Naive thymus-derived CD4-positive, alpha-beta T cell (primary cell): ENCODE data around the gene ASXL1. TPM values are rescaled to one million over a fixed set of nuclear protein-coding genes. Genes with fewer than 3 reads are reported as not detected.
"Not testable (repeated sequence)": the region's sequence is repeated elsewhere in the genome, so short reads cannot be mapped to it uniquely, and the experiment has no call there.

Experiments used
- ATAC-seq: fragments of 150-1000 bp; cut with Tn5 transposase; 2 replicates; pipeline ENCODE4 v1.10.0; 2021; ENCODE audit warnings: mild to moderate bottlenecking, moderate library complexity
- CTCF ChIA-PET: fragments of 350-600 bp; sonication (Branson Sonifier 250); formaldehyde crosslinking; loops from one replicate; lab custom pipeline; 2021; ENCODE audit warnings: antibody characterized with exemption; lab: Charles Lee
- POLR2A ChIA-PET: fragments of 350-600 bp; sonication (Branson Sonifier 250); formaldehyde crosslinking; loops from one replicate; lab custom pipeline; 2021; ENCODE audit warnings: antibody characterized with exemption, inconsistent platforms; lab: Charles Lee
- DNase-seq, 9 donors: peaks; one replicate each; pipeline versions ENCODE4 v3.0.0 to v3.0.0-alpha.2; 2020 to 2022; ENCODE audit warnings: mixed read lengths in 1 of 9
- H3K27ac ChIP-seq: one replicate; pipeline ENCODE4 v1.7.0; 2013; ENCODE audit warnings: mild to moderate bottlenecking, low read depth, low read length, moderate library complexity
- H3K27me3 ChIP-seq, 2 donors: one replicate each; pipeline ENCODE4 v1.7.0; 2013; ENCODE audit warnings: low read length in 2 of 2, mild to moderate bottlenecking in 2 of 2, moderate library complexity in 2 of 2; ENCODE audit not compliant: control insufficient read depth in 2 of 2, insufficient read depth in 2 of 2
- H3K36me3 ChIP-seq, 3 experiments: 1 replicate in 2 of 3; 2 replicates in 1 of 3; pipeline ENCODE4 v1.7.0; 2013; ENCODE audit warnings: low read length in 3 of 3, mild to moderate bottlenecking in 3 of 3, moderate library complexity in 1 of 3; ENCODE audit not compliant: insufficient read depth in 3 of 3, control insufficient read depth in 2 of 3
- H3K4me1 ChIP-seq, 2 donors: one replicate each; pipeline ENCODE4 v1.7.0; 2013; ENCODE audit warnings: low read length in 2 of 2, mild to moderate bottlenecking in 2 of 2, moderate library complexity in 1 of 2; ENCODE audit not compliant: control insufficient read depth in 2 of 2, insufficient read depth in 2 of 2
- H3K4me3 ChIP-seq: 2 replicates; pipeline ENCODE4 v1.7.0; 2013; ENCODE audit warnings: mild to moderate bottlenecking, low read length
- H3K9me3 ChIP-seq, 3 experiments: 1 replicate in 2 of 3; 2 replicates in 1 of 3; pipeline ENCODE4 v1.7.0; 2013; ENCODE audit warnings: low read length in 3 of 3; ENCODE audit not compliant: control insufficient read depth in 2 of 3
- H3K27ac Mint-ChIP-seq, 9 donors: one replicate each; pipeline ENCODE4 v1.8.0; 2020 to 2022; ENCODE audit warnings: mixed read lengths in 9 of 9, mild to moderate bottlenecking in 8 of 9, moderate library complexity in 5 of 9, inconsistent platforms in 2 of 9
- H3K27me3 Mint-ChIP-seq, 5 donors: one replicate each; pipeline ENCODE4 v1.8.0; 2021 to 2022; ENCODE audit warnings: mixed read lengths in 5 of 5, mild to moderate bottlenecking in 1 of 5
- H3K36me3 Mint-ChIP-seq, 5 donors: one replicate each; pipeline ENCODE4 v1.8.0; 2020 to 2022; ENCODE audit warnings: mixed read lengths in 5 of 5, mild to moderate bottlenecking in 3 of 5, inconsistent platforms in 1 of 5
- H3K4me1 Mint-ChIP-seq, 7 donors: one replicate each; pipeline ENCODE4 v1.8.0; 2020 to 2022; ENCODE audit warnings: mixed read lengths in 7 of 7, mild to moderate bottlenecking in 3 of 7, inconsistent platforms in 1 of 7
- H3K4me3 Mint-ChIP-seq, 10 donors: one replicate each; pipeline ENCODE4 v1.8.0; 2020 to 2022; ENCODE audit warnings: mild to moderate bottlenecking in 10 of 10, mixed read lengths in 10 of 10, moderate library complexity in 6 of 10, inconsistent platforms in 2 of 10
- H3K9me3 Mint-ChIP-seq, 11 donors: one replicate each; pipeline ENCODE4 v1.8.0; 2020 to 2022; ENCODE audit warnings: mixed read lengths in 11 of 11, mild to moderate bottlenecking in 4 of 11, inconsistent platforms in 1 of 11, moderate library complexity in 1 of 11
- intact Hi-C, 2 donors: fragments of 100-400 bp; cut with micrococcal nuclease; formaldehyde crosslinking; loops; one replicate each; pipeline ENCODE4 v1.15.1; 2023
- polyA plus RNA-seq, 2 donors: library from polyadenylated mRNA; unstranded; fragments of 300-500 nt; fragmentation: Illumina TruSeq; gene quantifications; one replicate each; pipeline ENCODE4 v1.2.3, GENCODE V29; 2021
- total RNA-seq, 6 experiments: library from RNA in 5 of 6; stranded (reverse) in 5 of 6; gene quantifications; 1 replicate in 5 of 6; 2 replicates in 1 of 6; pipeline ENCODE4 v1.2.3 and lab custom pipeline; 2021 to 2026

The ASXL1 gene
- total and polyA plus RNA-seq, 7 experiments from 2014 or later = 14.7 to 200 (median 147) TPM

- H3K27ac Mint-ChIP-seq = peak overlapping the region in 3 of 9 donors; percentile 59 to 63 (median 59)
- no peaks in the 10 kb centered on the region for H3K27me3 Mint-ChIP-seq
- Histone ChIP-seq H3K27me3 (no peaks in the 10 kb centered on the region), H3K27ac (no peak overlapping the region), H3K4me3 (no peak overlapping the region), H3K4me1 (peaks cover 8 to 9% of the 10 kb centered on the region in 2 donors), H3K9me3 (no peaks in the 10 kb centered on the region), H3K36me3 (peaks cover 0 to 34% (median 5%) of the 10 kb centered on the region in 3 experiments)
- ChIA-PET POLR2A (interaction anchor here (0.5 to 1.2 kb wide), 4 partner anchors 10 to 108 kb away, joined by 3 to 4 read pairs (median 3); no protein-coding TSS in a partner anchor), CTCF (interaction anchor here (1.6 kb wide), 1 partner anchor 11 kb away, joined by 3 read pairs; no protein-coding TSS in a partner anchor)
- no peak for ATAC-seq
- H3K4me1 Mint-ChIP-seq = peaks cover 22 to 35% (median 31%) of the 10 kb centered on the region in 7 donors
- intact Hi-C loops = loop anchor here in 1 of 2 donors (2.0 kb wide), 1 partner anchor 16 kb away; no protein-coding TSS in a partner anchor
- no peak overlapping the region for H3K4me3 Mint-ChIP-seq
- no peak for DNase-seq
- H3K36me3 Mint-ChIP-seq = peaks cover 0 to 19% (median 7%) of the 10 kb centered on the region in 5 donors
- H3K9me3 Mint-ChIP-seq = no peaks in the 10 kb centered on the region
These were observed 12.8 kb downstream of the ASXL1 start for GRCh38 chr20:32370897-32371296.

- ATAC-seq = no peak
- H3K4me3 Mint-ChIP-seq = no peak overlapping the region
- H3K4me1 ChIP-seq = no peaks in the 10 kb centered on the region
- no peak for DNase-seq
- intact Hi-C loops = no loop called here
- H3K9me3 Mint-ChIP-seq = no peaks in the 10 kb centered on the region
- CTCF ChIA-PET = no interaction called here
- POLR2A ChIA-PET = no interaction called here
- H3K4me1 Mint-ChIP-seq = peaks cover 6 to 28% (median 11%) of the 10 kb centered on the region in 7 donors
- H3K27me3 ChIP-seq = no peaks in the 10 kb centered on the region
- peaks cover 0 to 15% (median 4%) of the 10 kb centered on the region in 5 donors for H3K36me3 Mint-ChIP-seq
- H3K9me3 ChIP-seq = no peaks in the 10 kb centered on the region
- no peak overlapping the region for H3K4me3 ChIP-seq
- no peaks in the 10 kb centered on the region for H3K27me3 Mint-ChIP-seq
- H3K27ac ChIP-seq = no peak overlapping the region
- peaks cover 0 to 16% (median 0%) of the 10 kb centered on the region in 3 experiments for H3K36me3 ChIP-seq
- H3K27ac Mint-ChIP-seq = peak overlapping the region in 6 of 9 donors; percentile 2 to 70 (median 48)
These were observed 20.3 kb downstream of the ASXL1 start for GRCh38 chr20:32378461-32378860.

GRCh38 chr20:32380037-32380436 lies 21.9 kb downstream of the ASXL1 start:
- H3K36me3 ChIP-seq, DNase-seq, CTCF ChIA-PET, ATAC-seq, H3K27ac Mint-ChIP-seq, H3K27ac ChIP-seq, H3K9me3 Mint-ChIP-seq, H3K9me3 ChIP-seq, intact Hi-C loops, H3K4me3 ChIP-seq, H3K27me3 ChIP-seq, H3K4me1 ChIP-seq, H3K27me3 Mint-ChIP-seq, H3K4me3 Mint-ChIP-seq: not testable (repeated sequence)
- POLR2A ChIA-PET = interaction anchor here (0.8 to 0.9 kb wide), 3 partner anchors 9 to 11 kb away, joined by 3 read pairs; no protein-coding TSS in a partner anchor
- Mint-ChIP-seq H3K4me1 (peaks cover 17 to 42% (median 24%) of the 10 kb centered on the region in 7 donors), H3K36me3 (peaks cover 0 to 17% (median 9%) of the 10 kb centered on the region in 5 donors)

- H3K36me3 Mint-ChIP-seq = peaks cover 0 to 17% (median 9%) of the 10 kb centered on the region in 5 donors
- CTCF ChIA-PET = no interaction called here
- no peak overlapping the region for H3K4me3 ChIP-seq
- no peaks in the 10 kb centered on the region for H3K27me3 Mint-ChIP-seq
- ATAC-seq (no peak), DNase-seq (no peak)
- H3K27ac Mint-ChIP-seq = peak overlapping the region in 2 of 9 donors; percentile 32 to 36
- H3K36me3 ChIP-seq = peaks cover 0 to 6% (median 0%) of the 10 kb centered on the region in 3 experiments
- peaks cover 8 to 15% of the 10 kb centered on the region in 2 donors for H3K4me1 ChIP-seq
- intact Hi-C loops = no loop called here
- H3K9me3 Mint-ChIP-seq = no peaks in the 10 kb centered on the region
- H3K27me3 ChIP-seq = no peaks in the 10 kb centered on the region
- H3K4me1 Mint-ChIP-seq = peaks cover 23 to 49% (median 30%) of the 10 kb centered on the region in 7 donors
- POLR2A ChIA-PET = interaction anchor here (0.7 to 1.2 kb wide), 5 partner anchors 8 to 159 kb away, joined by 3 read pairs; no protein-coding TSS in a partner anchor
- no peak overlapping the region for H3K27ac ChIP-seq
- H3K9me3 ChIP-seq = no peaks in the 10 kb centered on the region
- no peak overlapping the region for H3K4me3 Mint-ChIP-seq
These were observed 22.6 kb downstream of the ASXL1 start for GRCh38 chr20:32380745-32381144.

- H3K27me3 Mint-ChIP-seq = no peaks in the 10 kb centered on the region
- Histone ChIP-seq H3K27ac (no peak overlapping the region), H3K4me3 (no peak overlapping the region), H3K36me3 (peaks cover 0 to 6% (median 0%) of the 10 kb centered on the region in 3 experiments), H3K27me3 (no peaks in the 10 kb centered on the region), H3K4me1 (peaks cover 17 to 24% of the 10 kb centered on the region in 2 donors), H3K9me3 (no peaks in the 10 kb centered on the region)
- H3K36me3 Mint-ChIP-seq = peaks cover 0 to 18% (median 9%) of the 10 kb centered on the region in 5 donors
- intact Hi-C loops = no loop called here
- peak overlapping the region in 3 of 9 donors; percentile 38 to 61 (median 46) for H3K27ac Mint-ChIP-seq
- no peaks in the 10 kb centered on the region for H3K9me3 Mint-ChIP-seq
- POLR2A ChIA-PET = no interaction called here
- H3K4me3 Mint-ChIP-seq = no peak overlapping the region
- CTCF ChIA-PET = interaction anchor here (1.7 kb wide), 1 partner anchor 11 kb away, joined by 3 read pairs; no protein-coding TSS in a partner anchor
- H3K4me1 Mint-ChIP-seq = peaks cover 35 to 60% (median 44%) of the 10 kb centered on the region in 7 donors
- DNase-seq (no peak), ATAC-seq (no peak)
These were observed 24.2 kb downstream of the ASXL1 start for GRCh38 chr20:32382102-32382950.

GRCh38 chr20:32383441-32383840 lies 25.3 kb downstream of the ASXL1 start:
- H3K27me3 ChIP-seq, ATAC-seq, H3K9me3 Mint-ChIP-seq, DNase-seq, H3K27me3 Mint-ChIP-seq, H3K27ac ChIP-seq, H3K4me3 Mint-ChIP-seq, H3K36me3 ChIP-seq, H3K9me3 ChIP-seq, intact Hi-C loops, CTCF ChIA-PET, H3K4me3 ChIP-seq: not testable (repeated sequence)
- POLR2A ChIA-PET = interaction anchor here (1.6 kb wide), 1 partner anchor 24 kb away, joined by 3 read pairs; no protein-coding TSS in a partner anchor
- Mint-ChIP-seq H3K36me3 (peaks cover 0 to 15% (median 7%) of the 10 kb centered on the region in 5 donors), H3K27ac (peak overlapping the region in 7 of 9 donors; percentile 34 to 76 (median 57)), H3K4me1 (peaks cover 39 to 59% (median 50%) of the 10 kb centered on the region in 7 donors)
- H3K4me1 ChIP-seq = peaks cover 23 to 30% of the 10 kb centered on the region in 2 donors
